ENCODE data around the gene E2F2. TPM values are rescaled to one million over a fixed set of nuclear protein-coding genes. Genes with fewer than 3 reads are reported as not detected.

Gene E2F2
- polyA plus RNA-seq, 1 of the 3 experiments (the other 2 are of a cell fraction), result 0.43 TPM

GRCh38 chr1:23555270-23555985 is 24.4 kb upstream of the E2F2 start (continued):
- TF ChIP-seq, protein P1, sequence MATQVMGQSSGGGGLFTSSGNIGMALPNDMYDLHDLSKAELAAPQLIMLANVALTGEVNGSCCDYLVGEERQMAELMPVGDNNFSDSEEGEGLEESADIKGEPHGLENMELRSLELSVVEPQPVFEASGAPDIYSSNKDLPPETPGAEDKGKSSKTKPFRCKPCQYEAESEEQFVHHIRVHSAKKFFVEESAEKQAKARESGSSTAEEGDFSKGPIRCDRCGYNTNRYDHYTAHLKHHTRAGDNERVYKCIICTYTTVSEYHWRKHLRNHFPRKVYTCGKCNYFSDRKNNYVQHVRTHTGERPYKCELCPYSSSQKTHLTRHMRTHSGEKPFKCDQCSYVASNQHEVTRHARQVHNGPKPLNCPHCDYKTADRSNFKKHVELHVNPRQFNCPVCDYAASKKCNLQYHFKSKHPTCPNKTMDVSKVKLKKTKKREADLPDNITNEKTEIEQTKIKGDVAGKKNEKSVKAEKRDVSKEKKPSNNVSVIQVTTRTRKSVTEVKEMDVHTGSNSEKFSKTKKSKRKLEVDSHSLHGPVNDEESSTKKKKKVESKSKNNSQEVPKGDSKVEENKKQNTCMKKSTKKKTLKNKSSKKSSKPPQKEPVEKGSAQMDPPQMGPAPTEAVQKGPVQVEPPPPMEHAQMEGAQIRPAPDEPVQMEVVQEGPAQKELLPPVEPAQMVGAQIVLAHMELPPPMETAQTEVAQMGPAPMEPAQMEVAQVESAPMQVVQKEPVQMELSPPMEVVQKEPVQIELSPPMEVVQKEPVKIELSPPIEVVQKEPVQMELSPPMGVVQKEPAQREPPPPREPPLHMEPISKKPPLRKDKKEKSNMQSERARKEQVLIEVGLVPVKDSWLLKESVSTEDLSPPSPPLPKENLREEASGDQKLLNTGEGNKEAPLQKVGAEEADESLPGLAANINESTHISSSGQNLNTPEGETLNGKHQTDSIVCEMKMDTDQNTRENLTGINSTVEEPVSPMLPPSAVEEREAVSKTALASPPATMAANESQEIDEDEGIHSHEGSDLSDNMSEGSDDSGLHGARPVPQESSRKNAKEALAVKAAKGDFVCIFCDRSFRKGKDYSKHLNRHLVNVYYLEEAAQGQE (IDR thresholded peaks at IDR 0.05; ENCODE audit: low read depth, low read length), result no peak

GRCh38 chr1:23554481-23555269 is 23.6 kb upstream of the E2F2 start:
- Histone ChIP-seq H3K4me3 (ENCODE audit: low read depth in 2 of 2, low read length in 1 of 2) (peak overlapping the region; percentile 44 to 50; a peak in 3 of 4 replicates), H3K4me1 (ENCODE audit: control insufficient read depth in 1 of 2, insufficient read depth in 2 of 2, low read depth in 1 of 2, low read length in 1 of 2) (peaks cover 33 to 73% of the 10 kb centered on the region in 2 experiments), H2AFZ (ENCODE audit: low read depth) (no peak overlapping the region), H3K36me3 (replicated peaks in 1 of 2; ENCODE audit: control insufficient read depth in 1 of 2, insufficient read depth in 2 of 2, low read length in 1 of 2) (peaks cover 2 to 23% of the 10 kb centered on the region in 2 experiments), H3K79me2 (ENCODE audit: insufficient read depth) (peaks cover 27% of the 10 kb centered on the region), H3K27ac (ENCODE audit: low read depth in 2 of 2, low read length in 1 of 2) (peak overlapping the region; percentile 98 to 100), H3K4me2 (peak overlapping the region; percentile 93), H3K9me3 (no peaks in the 10 kb centered on the region), H3K9ac (peak overlapping the region; percentile 99), H4K20me1 (ENCODE audit: insufficient read depth) (peaks cover 30% of the 10 kb centered on the region), H3K27me3 (ENCODE audit: insufficient read depth) (no peaks in the 10 kb centered on the region), H3K9me2 (no peaks in the 10 kb centered on the region), H3F3A (replicated peaks; ENCODE audit: insufficient read depth) (peaks cover 45% of the 10 kb centered on the region)
- CTCF ChIA-PET, result interaction anchor here (0.7 to 18.2 kb wide), 6 partner anchors 10 to 110 kb away, joined by 3 to 708 read pairs (median 10); partner anchors contain the start of gene E2F2
- 4% methylated on average over 38 of the region's 81 CpGs for WGBS (ENCODE audit: low lambda C conversion rate)
- DNase-seq, result peak; percentile 94
- POLR2A ChIA-PET, result interaction anchor here (0.9 to 1.8 kb wide), 7 partner anchors 14 to 84 kb away, joined by 3 to 9 read pairs (median 4); no protein-coding TSS in a partner anchor
- TF ChIP-seq POLR2AphosphoS5 (IDR thresholded peaks at IDR 0.05; ENCODE audit: low read depth, low read length) (peak; percentile 82), EP300 (IDR thresholded peaks at IDR 0.05; ENCODE audit: borderline replicate concordance in 1 of 2, low read depth in 1 of 2, low read length in 1 of 2) (peak; percentile 64 to 79; a peak in 3 of 4 replicates), TAF1 (IDR thresholded peaks at IDR 0.05; ENCODE audit: borderline replicate concordance, low read depth, low read length) (peak; percentile 72), GATA2 (CRISPR knock-in tag; IDR thresholded peaks at IDR 0.05) (no peak), YY1 (IDR thresholded peaks at IDR 0.05; ENCODE audit: low read depth) (no peak; the same call in 1 of the 2 replicates), USF1 (IDR thresholded peaks at IDR 0.05; ENCODE audit: borderline replicate concordance, low read depth) (peak; percentile 81), MAX (IDR thresholded peaks at IDR 0.05; ENCODE audit: low read depth) (peak; percentile 84), NRF1 (IDR thresholded peaks at IDR 0.05; ENCODE audit: low read depth, low read length) (no peak), GABPA (IDR thresholded peaks at IDR 0.05; ENCODE audit: low read depth) (no peak; the same call in 1 of the 2 replicates), FOXJ3 (CRISPR knock-in tag; IDR thresholded peaks at IDR 0.05) (0 out of 2 replicates have a peak, but pooled peaks have one; percentile 31), TCF12 (IDR thresholded peaks at IDR 0.05) (peak; percentile 61; the same call in 1 of the 2 replicates), JUND (IDR thresholded peaks at IDR 0.05) (no peak), MEF2A (IDR thresholded peaks at IDR 0.05; ENCODE audit: borderline replicate concordance, low read depth) (no peak), FOXM1 (IDR thresholded peaks at IDR 0.05; ENCODE audit: low read depth) (0 out of 2 replicates have a peak, but pooled peaks have one; percentile 20), IRF3 (IDR thresholded peaks at IDR 0.05; ENCODE audit: low read depth, low read length) (no peak), SIN3A (IDR thresholded peaks at IDR 0.05; ENCODE audit: borderline replicate concordance, low read depth, low read length) (peak; percentile 63; the same call in 1 of the 2 replicates), RAD21 (IDR thresholded peaks at IDR 0.05; ENCODE audit: low read length) (peak; percentile 16; the same call in 1 of the 2 replicates)
- TF ChIP-seq, protein P1 (IDR thresholded peaks at IDR 0.05; ENCODE audit: low read depth, low read length), result no peak

All from SK-N-SH (cell line).